ENCODE results near the gene KRTAP5-6. TPM values are rescaled to one million over a fixed set of nuclear protein-coding genes. Genes with fewer than 3 reads are reported as not detected.

The KRTAP5-6 gene
- total RNA-seq, 1 donor from 2014 or later: not detected

GRCh38 chr11:1734641-1735081, 37.7 kb downstream of the KRTAP5-6 start:
- no peaks in the 10 kb centered on the region for H3K4me1 Mint-ChIP-seq (ENCODE audit: unreplicated experiment)
- H3K9me3 Mint-ChIP-seq (ENCODE audit: unreplicated experiment): peaks cover 6% of the 10 kb centered on the region
- no peak for DNase-seq (ENCODE audit: low spot score)
- TF ChIP-seq, protein P1, sequence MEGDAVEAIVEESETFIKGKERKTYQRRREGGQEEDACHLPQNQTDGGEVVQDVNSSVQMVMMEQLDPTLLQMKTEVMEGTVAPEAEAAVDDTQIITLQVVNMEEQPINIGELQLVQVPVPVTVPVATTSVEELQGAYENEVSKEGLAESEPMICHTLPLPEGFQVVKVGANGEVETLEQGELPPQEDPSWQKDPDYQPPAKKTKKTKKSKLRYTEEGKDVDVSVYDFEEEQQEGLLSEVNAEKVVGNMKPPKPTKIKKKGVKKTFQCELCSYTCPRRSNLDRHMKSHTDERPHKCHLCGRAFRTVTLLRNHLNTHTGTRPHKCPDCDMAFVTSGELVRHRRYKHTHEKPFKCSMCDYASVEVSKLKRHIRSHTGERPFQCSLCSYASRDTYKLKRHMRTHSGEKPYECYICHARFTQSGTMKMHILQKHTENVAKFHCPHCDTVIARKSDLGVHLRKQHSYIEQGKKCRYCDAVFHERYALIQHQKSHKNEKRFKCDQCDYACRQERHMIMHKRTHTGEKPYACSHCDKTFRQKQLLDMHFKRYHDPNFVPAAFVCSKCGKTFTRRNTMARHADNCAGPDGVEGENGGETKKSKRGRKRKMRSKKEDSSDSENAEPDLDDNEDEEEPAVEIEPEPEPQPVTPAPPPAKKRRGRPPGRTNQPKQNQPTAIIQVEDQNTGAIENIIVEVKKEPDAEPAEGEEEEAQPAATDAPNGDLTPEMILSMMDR (IDR thresholded peaks at IDR 0.05; ENCODE audit: unreplicated experiment): no peak
- H3K27ac Mint-ChIP-seq (ENCODE audit: unreplicated experiment): no peak overlapping the region
- peaks cover 21% of the 10 kb centered on the region for H3K36me3 Mint-ChIP-seq (ENCODE audit: low read depth, unreplicated experiment)
- H3K4me3 Mint-ChIP-seq (ENCODE audit: unreplicated experiment): no peak overlapping the region
- peaks cover 17% of the 10 kb centered on the region for H3K27me3 Mint-ChIP-seq (ENCODE audit: unreplicated experiment)

DNA sequence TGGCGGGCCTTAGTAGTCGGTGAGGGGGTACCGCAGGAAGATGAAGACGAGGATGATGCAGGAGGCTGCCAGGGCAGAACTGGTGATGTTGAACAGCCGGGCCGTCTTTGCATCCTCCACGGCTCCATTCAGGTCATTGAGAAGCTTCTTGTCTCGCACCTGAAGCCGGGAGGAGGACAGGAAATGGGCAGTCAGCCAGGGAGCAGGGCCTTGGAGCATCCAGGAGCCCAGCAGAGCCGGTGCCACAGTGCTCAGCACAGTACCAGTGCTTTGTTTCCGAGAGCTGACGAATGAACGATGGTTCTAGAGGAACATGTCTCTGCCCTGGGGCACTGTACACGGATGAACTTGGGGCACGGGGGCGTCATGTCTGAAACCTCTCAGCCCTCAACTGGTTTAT, 38.3 kb downstream of the KRTAP5-6 start:
- Mint-ChIP-seq H3K27me3 (ENCODE audit: unreplicated experiment) (peaks cover 18% of the 10 kb centered on the region), H3K4me1 (ENCODE audit: unreplicated experiment) (no peaks in the 10 kb centered on the region), H3K27ac (ENCODE audit: unreplicated experiment) (no peak overlapping the region), H3K9me3 (ENCODE audit: unreplicated experiment) (peaks cover 6% of the 10 kb centered on the region), H3K36me3 (ENCODE audit: low read depth, unreplicated experiment) (peaks cover 21% of the 10 kb centered on the region), H3K4me3 (ENCODE audit: unreplicated experiment) (no peak overlapping the region)
- TF ChIP-seq, protein P1 (IDR thresholded peaks at IDR 0.05; ENCODE audit: unreplicated experiment): no peak
- no peak for DNase-seq (ENCODE audit: low spot score)

DNA sequence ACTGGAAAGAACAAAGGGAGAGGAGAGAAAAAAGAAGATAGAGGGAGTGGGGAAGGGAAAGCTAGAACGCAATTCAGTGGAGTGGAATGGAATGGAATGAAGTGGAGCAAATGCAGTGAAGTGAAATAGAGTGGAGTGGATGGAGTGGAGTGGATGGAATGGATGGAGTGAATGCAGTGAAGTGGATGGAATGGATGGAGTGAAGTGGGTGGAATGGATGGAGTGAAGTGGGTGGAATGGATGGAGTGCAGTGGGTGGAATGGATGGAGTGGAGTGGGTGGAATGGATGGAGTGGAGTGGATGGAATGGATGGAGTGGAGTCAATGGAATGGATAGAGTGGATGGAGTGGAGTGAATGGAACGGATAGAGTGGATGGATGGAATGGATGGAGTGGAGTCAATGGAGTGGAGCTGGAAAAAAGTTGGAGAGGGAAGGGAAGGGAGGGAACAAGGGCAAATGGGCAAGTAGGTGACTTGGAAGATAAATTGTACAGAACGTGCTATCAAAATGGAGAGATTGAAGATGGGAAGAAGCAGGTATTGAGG, 39.5 kb downstream of the KRTAP5-6 start:
- H3K36me3 Mint-ChIP-seq (ENCODE audit: low read depth, unreplicated experiment): peaks cover 15% of the 10 kb centered on the region
- no peak for DNase-seq (ENCODE audit: low spot score)
- peaks cover 14% of the 10 kb centered on the region for H3K27me3 Mint-ChIP-seq (ENCODE audit: unreplicated experiment)
- no peak overlapping the region for H3K4me3 Mint-ChIP-seq (ENCODE audit: unreplicated experiment)
- no peaks in the 10 kb centered on the region for H3K4me1 Mint-ChIP-seq (ENCODE audit: unreplicated experiment)
- no peak overlapping the region for H3K27ac Mint-ChIP-seq (ENCODE audit: unreplicated experiment)
- TF ChIP-seq, protein P1 (IDR thresholded peaks at IDR 0.05; ENCODE audit: unreplicated experiment): no peak
- peaks cover 6% of the 10 kb centered on the region for H3K9me3 Mint-ChIP-seq (ENCODE audit: unreplicated experiment)

- Mint-ChIP-seq H3K36me3 (ENCODE audit: low read depth, unreplicated experiment) (peaks cover 12% of the 10 kb centered on the region), H3K4me1 (ENCODE audit: unreplicated experiment) (no peaks in the 10 kb centered on the region), H3K4me3 (ENCODE audit: unreplicated experiment) (no peak overlapping the region), H3K27ac (ENCODE audit: unreplicated experiment) (no peak overlapping the region), H3K9me3 (ENCODE audit: unreplicated experiment) (peaks cover 6% of the 10 kb centered on the region), H3K27me3 (ENCODE audit: unreplicated experiment) (peaks cover 11% of the 10 kb centered on the region)
- no peak for DNase-seq (ENCODE audit: low spot score)
- TF ChIP-seq, protein P1 (IDR thresholded peaks at IDR 0.05; ENCODE audit: unreplicated experiment): no peak
These were observed 40.2 kb downstream of the KRTAP5-6 start for GRCh38 chr11:1737080-1737757.

- Mint-ChIP-seq H3K4me1 (ENCODE audit: unreplicated experiment) (no peaks in the 10 kb centered on the region), H3K4me3 (ENCODE audit: unreplicated experiment) (peak overlapping the region; percentile 70), H3K27me3 (ENCODE audit: unreplicated experiment) (peaks cover 11% of the 10 kb centered on the region), H3K9me3 (ENCODE audit: unreplicated experiment) (peaks cover 6% of the 10 kb centered on the region), H3K36me3 (ENCODE audit: low read depth, unreplicated experiment) (peaks cover 12% of the 10 kb centered on the region), H3K27ac (ENCODE audit: unreplicated experiment) (no peak overlapping the region)
- TF ChIP-seq, protein P1 (IDR thresholded peaks at IDR 0.05; ENCODE audit: unreplicated experiment): no peak
- DNase-seq (ENCODE audit: low spot score): no peak
These were observed 41.4 kb downstream of the KRTAP5-6 start for GRCh38 chr11:1738380-1738779.
